ENCODE results near the gene RABL6. TPM values are rescaled to one million over a fixed set of nuclear protein-coding genes. Genes with fewer than 3 reads are reported as not detected.

Gene RABL6
- total RNA-seq, 2 donors from 2014 or later = 69.8 to 72.8 TPM

DNA sequence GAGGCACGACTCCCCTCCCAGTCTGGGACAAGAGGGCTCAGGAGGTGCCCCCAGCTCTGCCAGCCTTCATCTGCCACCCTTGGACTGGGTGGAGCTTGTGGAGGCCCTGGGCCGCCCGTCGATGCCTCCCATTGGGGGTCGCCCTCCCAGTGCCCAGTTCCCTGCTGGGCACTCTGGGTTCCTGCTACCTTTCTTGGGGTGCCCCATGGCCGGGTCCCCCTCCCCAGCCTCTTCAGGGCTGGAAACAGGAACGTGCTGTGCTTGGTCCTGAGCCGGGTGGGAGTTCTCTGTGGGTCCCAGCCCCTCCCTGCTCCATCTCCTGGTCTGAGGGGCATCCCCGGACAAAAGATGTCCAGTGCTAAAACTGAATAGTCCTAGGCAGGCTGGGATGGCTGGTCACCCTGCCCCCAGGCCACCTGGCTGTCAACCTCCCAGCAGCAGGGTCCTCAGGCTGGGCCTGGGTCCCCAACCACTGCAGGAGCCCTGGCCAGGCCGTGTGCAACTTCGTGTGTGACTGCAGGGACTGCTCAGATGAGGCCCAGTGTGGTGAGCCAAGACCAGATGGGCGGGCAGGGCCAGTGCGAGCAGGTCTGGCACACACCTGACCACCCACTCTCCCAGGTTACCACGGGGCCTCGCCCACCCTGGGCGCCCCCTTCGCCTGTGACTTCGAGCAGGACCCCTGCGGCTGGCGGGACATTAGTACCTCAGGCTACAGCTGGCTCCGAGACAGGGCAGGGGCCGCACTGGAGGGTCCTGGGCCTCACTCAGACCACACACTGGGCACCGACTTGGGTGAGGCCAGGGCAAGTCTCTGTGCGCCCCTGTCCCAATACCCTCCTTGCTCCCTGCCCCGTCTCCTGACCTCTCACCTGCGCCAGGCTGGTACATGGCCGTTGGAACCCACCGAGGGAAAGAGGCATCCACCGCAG is 45.2 kb downstream of the RABL6 start:
- no peaks in the 10 kb centered on the region for H3K36me3 ChIP-seq (replicated peaks in 1 of 2; ENCODE audit: insufficient read depth in 1 of 2, low read depth in 2 of 2)
- H3K4me3 ChIP-seq = no peak overlapping the region
- intact Hi-C loops (cut with DNase I) = loop anchor here (10.0 kb wide), 1 partner anchor 92 kb away; the partner anchor contains the start of genes C8G and FBXW5
- H3K4me1 ChIP-seq = peaks cover 50% of the 10 kb centered on the region
- ATAC-seq (no peak), DNase-seq (peak in 2 of 4 donors; percentile 11)
- H3K27me3 ChIP-seq = no peaks in the 10 kb centered on the region
- H3K9me3 ChIP-seq = no peaks in the 10 kb centered on the region
- 82 to 93% methylated on average over 8 to 22 of the region's 29 CpGs for WGBS, 2 donors
- TF ChIP-seq CTCF (IDR thresholded peaks at IDR 0.05) (no peak), POLR2A (IDR thresholded peaks at IDR 0.05) (no peak)
- H3K27ac ChIP-seq = peak overlapping the region in 3 of 4 donors; percentile 9 to 66 (median 64)

DNA sequence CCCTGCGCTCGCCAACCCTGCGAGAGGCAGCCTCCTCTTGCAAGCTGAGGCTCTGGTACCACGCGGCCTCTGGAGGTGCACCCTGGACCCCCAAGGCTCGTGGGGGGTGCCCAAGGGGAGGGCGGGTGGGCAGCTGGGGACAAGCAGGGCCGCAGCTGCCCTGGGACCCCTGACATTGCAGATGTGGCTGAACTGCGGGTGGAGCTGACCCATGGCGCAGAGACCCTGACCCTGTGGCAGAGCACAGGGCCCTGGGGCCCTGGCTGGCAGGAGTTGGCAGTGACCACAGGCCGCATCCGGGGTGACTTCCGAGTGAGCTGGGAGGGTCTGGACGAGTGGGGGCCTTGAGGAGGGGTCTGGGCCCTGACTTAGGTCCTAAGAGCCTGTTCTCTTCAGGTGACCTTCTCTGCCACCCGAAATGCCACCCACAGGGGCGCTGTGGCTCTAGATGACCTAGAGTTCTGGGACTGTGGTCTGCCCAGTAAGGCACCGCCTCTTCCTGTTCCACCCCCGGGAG is 45.9 kb downstream of the RABL6 start:
- intact Hi-C loops (cut with DNase I) = loop anchor here (10.0 kb wide), 1 partner anchor 91 kb away; the partner anchor contains the start of genes C8G and FBXW5
- DNase-seq = peak in 2 of 4 donors; percentile 13 to 16

GRCh38 chr9:136854113-136854841 is 46.5 kb downstream of the RABL6 start:
- no peak overlapping the region for H3K4me3 ChIP-seq
- intact Hi-C loops (cut with DNase I) = loop anchor here (10.0 kb wide), 1 partner anchor 91 kb away; the partner anchor contains the start of genes C8G and FBXW5
- peaks cover 63% of the 10 kb centered on the region for H3K4me1 ChIP-seq
- no peaks in the 10 kb centered on the region for H3K27me3 ChIP-seq
- ATAC-seq = no peak
- no peaks in the 10 kb centered on the region for H3K36me3 ChIP-seq (replicated peaks in 1 of 2; ENCODE audit: insufficient read depth in 1 of 2, low read depth in 2 of 2)
- H3K9me3 ChIP-seq = no peaks in the 10 kb centered on the region
- no peak overlapping the region for H3K27ac ChIP-seq
- 80 to 100% methylated on average over 3 to 23 of the region's 30 CpGs for WGBS, 2 donors
- peak in 2 of 4 donors; percentile 19 to 26 for DNase-seq
- TF ChIP-seq POLR2A (IDR thresholded peaks at IDR 0.05) (no peak), CTCF (IDR thresholded peaks at IDR 0.05) (no peak)

More for the DNA sequence above, 45.9 kb downstream of the RABL6 start:
- H3K27me3 ChIP-seq = no peaks in the 10 kb centered on the region
- 74 to 87% methylated on average over 10 to 16 of the region's 18 CpGs for WGBS, 2 donors
- no peaks in the 10 kb centered on the region for H3K9me3 ChIP-seq
- no peak overlapping the region for H3K4me3 ChIP-seq
- H3K4me1 ChIP-seq = peaks cover 57% of the 10 kb centered on the region
- H3K27ac ChIP-seq = no peak overlapping the region
- no peak for TF ChIP-seq CTCF (IDR thresholded peaks at IDR 0.05)
- no peak for TF ChIP-seq POLR2A (IDR thresholded peaks at IDR 0.05)
- no peak for ATAC-seq
- H3K36me3 ChIP-seq (replicated peaks in 1 of 2; ENCODE audit: insufficient read depth in 1 of 2, low read depth in 2 of 2) = no peaks in the 10 kb centered on the region

- Histone ChIP-seq H3K9me3 (no peaks in the 10 kb centered on the region), H3K36me3 (replicated peaks in 1 of 2; ENCODE audit: insufficient read depth in 1 of 2, low read depth in 2 of 2) (no peaks in the 10 kb centered on the region), H3K27ac (no peak overlapping the region), H3K27me3 (no peaks in the 10 kb centered on the region), H3K4me1 (peaks cover 66% of the 10 kb centered on the region), H3K4me3 (no peak overlapping the region)
- no peak for TF ChIP-seq CTCF (IDR thresholded peaks at IDR 0.05)
- TF ChIP-seq POLR2A (IDR thresholded peaks at IDR 0.05) = no peak
- WGBS, 2 donors = 91 to 95% methylated on average over 7 to 22 of the region's 23 CpGs
- no peak for ATAC-seq
- peak in 2 of 4 donors; percentile 11 to 14 for DNase-seq
- intact Hi-C loops (cut with DNase I) = loop anchor here (10.0 kb wide), 1 partner anchor 90 kb away; the partner anchor contains the start of genes C8G and FBXW5
Observed at GRCh38 chr9:136854842-136855460, 47.2 kb downstream of the RABL6 start.

Measured in body of pancreas (tissue), 4 donors.